Neuronal stem cell (in vitro differentiated cells): ENCODE measurements around the gene AKAP7.
"Not testable (repeated sequence)": the region's sequence is repeated elsewhere in the genome, so short reads cannot be mapped to it uniquely, and the experiment has no call there.

Experiments
- DNase-seq: peaks from one replicate; pipeline ENCODE4 v3.0.0-alpha.2; 2013; ENCODE audit warnings: low spot score
- H2AFZ ChIP-seq: one replicate; pipeline ENCODE4 v1.6.1; 2013; ENCODE audit warnings: mild to moderate bottlenecking, low read length, inconsistent platforms
- H2AK5ac ChIP-seq: 2 replicates; pipeline ENCODE4 v1.6.1; 2013; ENCODE audit warnings: low read depth, mild to moderate bottlenecking, inconsistent platforms, low read length, moderate library complexity, mixed read lengths
- H2BK120ac ChIP-seq: 2 replicates; pipeline ENCODE4 v1.6.1; 2013; ENCODE audit warnings: low read depth, mild to moderate bottlenecking, inconsistent platforms, low read length, moderate library complexity, mixed read lengths
- H2BK12ac ChIP-seq: one replicate; pipeline ENCODE4 v1.6.1; 2013; ENCODE audit warnings: low read length, inconsistent platforms
- H2BK15ac ChIP-seq: 2 replicates; pipeline ENCODE4 v1.6.1; 2013; ENCODE audit warnings: mild to moderate bottlenecking, low read length, inconsistent platforms, mixed read lengths
- H2BK5ac ChIP-seq: one replicate; pipeline ENCODE4 v1.6.1; 2013; ENCODE audit warnings: inconsistent platforms, mild to moderate bottlenecking, low read length, moderate library complexity
- H3K14ac ChIP-seq: one replicate; pipeline ENCODE4 v1.6.1; 2013; ENCODE audit warnings: low read length, inconsistent platforms
- H3K18ac ChIP-seq: 2 replicates; pipeline ENCODE4 v1.6.1; 2013; ENCODE audit warnings: low read length, inconsistent platforms
- H3K23ac ChIP-seq: 2 replicates; pipeline ENCODE4 v1.6.1; 2013; ENCODE audit warnings: low read depth, mild to moderate bottlenecking, mixed read lengths, low read length, inconsistent platforms; ENCODE audit not compliant: poor library complexity
- H3K27ac ChIP-seq: replicated peaks from 3 replicates; pipeline ENCODE4 v1.5.1; 2013; ENCODE audit warnings: low read length, inconsistent platforms
- H3K27me3 ChIP-seq, 3 experiments: 2 replicates each; pipeline ENCODE4 v1.6.1; 2013; ENCODE audit warnings: low read length in 3 of 3, mild to moderate bottlenecking in 2 of 3, inconsistent platforms in 1 of 3, low read depth in 1 of 3, mixed read lengths in 1 of 3, moderate library complexity in 1 of 3; ENCODE audit not compliant: control insufficient read depth in 3 of 3, insufficient read depth in 3 of 3
- H3K36me3 ChIP-seq, 2 donors: replicated peaks in 1 of 2; 2 replicates each; pipeline ENCODE4 v1.6.1; 2013; ENCODE audit warnings: low read length in 2 of 2; ENCODE audit not compliant: control insufficient read depth in 2 of 2, insufficient read depth in 2 of 2
- H3K4ac ChIP-seq: 2 replicates; pipeline ENCODE4 v1.6.1; 2013; ENCODE audit warnings: inconsistent platforms, mild to moderate bottlenecking, low read length, moderate library complexity
- H3K4me1 ChIP-seq, 2 donors: 1 replicate in 1 of 2; 2 replicates in 1 of 2; pipeline ENCODE4 v1.6.1; 2013; ENCODE audit warnings: low read length in 2 of 2, low read depth in 1 of 2; ENCODE audit not compliant: control insufficient read depth in 2 of 2, insufficient read depth in 1 of 2
- H3K4me2 ChIP-seq: one replicate; pipeline ENCODE4 v1.6.1; 2013; ENCODE audit warnings: mild to moderate bottlenecking, low read length, inconsistent platforms; ENCODE audit not compliant: insufficient read depth, poor library complexity, severe bottlenecking
- H3K4me3 ChIP-seq, 2 donors: 2 replicates each; pipeline ENCODE4 v1.5.1; 2013; ENCODE audit warnings: low read length in 2 of 2, mild to moderate bottlenecking in 2 of 2, inconsistent platforms in 1 of 2, moderate library complexity in 1 of 2
- H3K79me1 ChIP-seq: one replicate; pipeline ENCODE4 v1.6.1; 2013; ENCODE audit warnings: low read depth, mild to moderate bottlenecking, inconsistent platforms, low read length, moderate library complexity
- H3K9ac ChIP-seq: one replicate; pipeline ENCODE4 v1.6.1; 2013; ENCODE audit warnings: mild to moderate bottlenecking, low read depth, low read length, inconsistent platforms; ENCODE audit not compliant: poor library complexity
- H3K9me3 ChIP-seq, 2 donors: replicated peaks in 1 of 2; 2 replicates each; pipeline versions ENCODE3 to v1.6.1; 2013; ENCODE audit warnings: low read length in 2 of 2, mild to moderate bottlenecking in 2 of 2, inconsistent platforms in 1 of 2, low read depth in 1 of 2, mixed read lengths in 1 of 2, moderate library complexity in 1 of 2; ENCODE audit not compliant: control insufficient read depth in 2 of 2, insufficient read depth in 1 of 2
- H4K8ac ChIP-seq: one replicate; pipeline ENCODE4 v1.6.1; 2013; ENCODE audit warnings: low read depth, mild to moderate bottlenecking, inconsistent platforms, low read length, moderate library complexity
- H4K91ac ChIP-seq: one replicate; pipeline ENCODE4 v1.6.1; 2013; ENCODE audit warnings: low read length, low read depth, mild to moderate bottlenecking, inconsistent platforms; ENCODE audit not compliant: poor library complexity
- WGBS, 2 donors: extraction: QIAGEN DNeasy Blood & Tissue Kit; methylation state at CpG; one replicate each; pipeline ENCODE4 v1.1.7; 2013; ENCODE audit warnings: missing lambda C conversion rate in 2 of 2, mixed read lengths in 1 of 2; ENCODE audit not compliant: insufficient read length in 2 of 2, insufficient replicate concordance in 1 of 2; ENCODE audit errors: extremely low coverage in 2 of 2; 5-methylcytosine and 5-hydroxymethylcytosine counted together

The AKAP7 gene

DNA sequence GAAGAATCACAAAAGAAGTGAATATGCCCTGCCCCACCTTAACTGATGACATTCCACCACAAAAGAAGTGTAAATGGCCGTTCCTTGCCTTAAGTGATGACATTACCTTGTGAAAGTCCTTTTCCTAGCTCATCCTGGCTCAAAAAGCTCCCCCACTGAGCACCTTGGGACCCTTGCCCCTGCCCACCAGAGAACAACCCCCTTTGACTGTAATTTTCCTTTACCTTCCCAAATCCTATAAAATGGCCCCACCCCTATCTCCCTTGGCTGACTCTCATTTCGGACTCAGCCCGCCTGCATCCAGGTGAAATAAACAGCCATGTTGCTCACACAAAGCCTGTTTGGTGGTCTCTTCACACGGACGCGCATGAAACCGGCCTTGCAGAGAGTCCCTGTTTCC is 165.6 kb downstream of the AKAP7 start:
- H4K8ac ChIP-seq, H2AK5ac ChIP-seq, H3K9ac ChIP-seq, H3K23ac ChIP-seq, DNase-seq, H3K4ac ChIP-seq, H3K79me1 ChIP-seq, H3K4me1 ChIP-seq, H3K27ac ChIP-seq, H3K27me3 ChIP-seq, H3K18ac ChIP-seq, H2AFZ ChIP-seq, H2BK15ac ChIP-seq, H3K14ac ChIP-seq, H3K9me3 ChIP-seq, H4K91ac ChIP-seq, H2BK5ac ChIP-seq, H2BK12ac ChIP-seq, H3K36me3 ChIP-seq, H2BK120ac ChIP-seq, H3K4me3 ChIP-seq, H3K4me2 ChIP-seq: not testable (repeated sequence)
- no CpG with 5 or more reads among the region's 7 CpGs for WGBS, 2 donors

DNA sequence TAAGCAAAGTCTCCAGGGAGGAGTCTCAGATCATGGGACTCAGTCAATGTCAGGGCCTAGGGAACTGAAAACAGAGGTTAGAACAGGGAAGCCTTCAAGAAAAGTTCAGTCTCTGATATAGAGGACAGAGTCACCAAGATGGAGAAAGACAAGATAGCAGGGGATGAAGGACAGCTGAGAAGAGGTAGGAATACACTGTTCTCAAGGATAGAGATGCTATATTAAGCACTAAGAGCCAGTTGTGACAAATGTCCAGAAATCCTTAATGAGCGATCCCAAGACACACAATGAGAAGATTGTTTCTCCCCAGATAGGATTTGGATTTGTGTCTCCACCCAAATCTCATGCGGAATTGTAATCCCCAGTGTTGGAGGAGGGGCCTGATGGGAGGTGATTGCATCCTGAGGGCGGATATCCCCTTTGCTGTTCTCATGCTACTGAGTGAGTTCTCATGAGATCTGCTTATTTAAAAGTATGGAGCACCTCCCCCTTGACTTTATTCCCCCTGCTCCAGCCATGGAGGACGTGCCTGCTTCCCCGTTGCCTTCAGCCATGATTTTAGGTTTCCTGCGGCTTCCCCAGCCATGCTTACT is 168.2 kb downstream of the AKAP7 start:
- H3K23ac ChIP-seq: no peak overlapping the region
- no peak overlapping the region for H3K4me2 ChIP-seq
- no peak overlapping the region for H2BK12ac ChIP-seq
- WGBS, 2 donors: no CpG with 5 or more reads among the region's 6 CpGs
- H2AFZ ChIP-seq: no peak overlapping the region
- H3K9ac ChIP-seq: no peak overlapping the region
- H3K14ac ChIP-seq: no peak overlapping the region
- H3K36me3 ChIP-seq: no peaks in the 10 kb centered on the region
- no peaks in the 10 kb centered on the region for H3K79me1 ChIP-seq
- H2AK5ac ChIP-seq: no peak overlapping the region
- no peak overlapping the region for H3K18ac ChIP-seq
- H3K4ac ChIP-seq: no peak overlapping the region
- H3K4me3 ChIP-seq: no peak overlapping the region
- H2BK120ac ChIP-seq: no peak overlapping the region
- H3K27ac ChIP-seq: no peak overlapping the region
- no peaks in the 10 kb centered on the region for H3K27me3 ChIP-seq
- H4K91ac ChIP-seq: no peak overlapping the region
- H2BK15ac ChIP-seq: no peak overlapping the region
- no peak overlapping the region for H2BK5ac ChIP-seq
- no peaks in the 10 kb centered on the region for H3K4me1 ChIP-seq
- DNase-seq: no peak
- H4K8ac ChIP-seq: no peak overlapping the region
- H3K9me3 ChIP-seq: no peaks in the 10 kb centered on the region

DNA sequence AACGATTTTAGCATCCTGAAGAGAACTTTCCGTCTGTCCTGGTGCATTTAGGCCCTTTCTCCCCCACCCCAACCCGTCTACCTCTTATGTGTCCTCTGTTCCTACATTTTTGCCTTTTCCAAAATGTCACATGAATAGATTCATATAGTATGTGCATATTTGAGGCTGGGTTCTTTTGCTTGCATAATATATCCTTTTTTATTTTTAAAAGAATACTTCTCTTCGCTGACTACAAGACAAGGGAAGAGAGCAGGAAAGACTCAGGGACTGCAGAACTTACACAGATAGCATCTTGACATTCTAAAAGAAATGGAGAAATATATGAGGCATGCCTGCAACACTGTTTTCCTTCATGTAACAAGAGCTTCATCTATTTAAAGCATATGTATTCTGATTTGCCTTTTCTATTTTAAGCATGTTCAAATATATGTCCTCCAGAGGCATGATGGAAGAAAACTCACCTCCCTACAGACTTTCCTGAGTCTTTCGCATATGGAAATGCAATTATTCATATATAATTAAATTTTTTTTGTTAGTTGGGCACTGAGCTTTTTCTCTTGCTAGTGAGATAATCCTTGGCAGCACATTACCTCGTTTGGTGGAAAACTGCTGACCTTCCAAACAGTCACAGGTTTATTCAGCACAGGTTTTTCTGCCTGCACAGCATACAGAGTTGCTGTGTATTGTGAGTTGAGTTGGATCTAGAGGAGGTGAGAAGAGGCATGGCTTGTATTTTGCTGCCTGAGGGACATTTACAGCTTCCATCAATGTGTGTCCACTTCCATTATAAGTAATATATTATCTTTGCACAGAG is 170.0 kb downstream of the AKAP7 start:
- H3K4ac ChIP-seq: no peak overlapping the region
- H3K27ac ChIP-seq: no peak overlapping the region
- no CpG with 5 or more reads among the region's 6 CpGs for WGBS, 2 donors
- no peak overlapping the region for H4K8ac ChIP-seq
- no peak overlapping the region for H2BK5ac ChIP-seq
- H2BK15ac ChIP-seq: no peak overlapping the region
- DNase-seq: no peak
- H2BK120ac ChIP-seq: no peak overlapping the region
- no peaks in the 10 kb centered on the region for H3K4me1 ChIP-seq
- H3K9ac ChIP-seq: no peak overlapping the region
- H3K27me3 ChIP-seq: no peaks in the 10 kb centered on the region
- H3K18ac ChIP-seq: no peak overlapping the region
- H3K14ac ChIP-seq: no peak overlapping the region
- H3K23ac ChIP-seq: no peak overlapping the region
- no peak overlapping the region for H3K4me3 ChIP-seq
- no peak overlapping the region for H3K4me2 ChIP-seq
- H2AFZ ChIP-seq: no peak overlapping the region
- no peaks in the 10 kb centered on the region for H3K79me1 ChIP-seq
- no peak overlapping the region for H2AK5ac ChIP-seq
- no peaks in the 10 kb centered on the region for H3K36me3 ChIP-seq
- H3K9me3 ChIP-seq: peaks cover 0 to 11% of the 10 kb centered on the region in 2 donors
- no peak overlapping the region for H4K91ac ChIP-seq
- H2BK12ac ChIP-seq: no peak overlapping the region

DNA sequence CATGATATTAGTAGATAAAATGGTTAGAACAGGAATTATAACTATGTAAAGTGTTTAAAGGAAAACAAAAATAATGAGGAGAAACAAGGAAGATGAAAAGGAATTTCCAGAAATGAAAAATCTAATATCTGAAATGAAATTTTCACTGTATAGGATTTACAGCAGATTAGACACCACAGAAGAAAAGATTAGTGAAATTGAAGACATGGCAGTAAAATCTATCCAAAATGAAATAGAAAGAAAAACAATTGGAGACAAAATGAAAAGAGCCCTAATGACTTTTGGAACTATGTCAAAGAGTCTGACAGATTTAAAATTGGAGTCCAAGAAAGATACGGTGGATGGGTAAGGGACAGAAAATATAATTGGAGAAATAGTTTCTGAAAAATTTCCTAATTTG is 174.2 kb downstream of the AKAP7 start:
- no CpG with 5 or more reads among the region's 1 CpG for WGBS, 2 donors
- Histone ChIP-seq H2AFZ (no peak overlapping the region), H3K27ac (no peak overlapping the region), H2BK120ac (no peak overlapping the region), H3K23ac (no peak overlapping the region), H4K8ac (no peak overlapping the region), H3K4ac (no peak overlapping the region), H3K18ac (no peak overlapping the region), H3K9me3 (peaks cover 0 to 12% of the 10 kb centered on the region in 2 donors), H3K9ac (no peak overlapping the region), H2BK12ac (no peak overlapping the region), H3K36me3 (no peaks in the 10 kb centered on the region), H4K91ac (no peak overlapping the region), H3K14ac (no peak overlapping the region), H3K79me1 (no peaks in the 10 kb centered on the region), H3K4me1 (no peaks in the 10 kb centered on the region), H3K4me2 (no peak overlapping the region), H3K4me3 (no peak overlapping the region), H2BK15ac (no peak overlapping the region), H3K27me3 (no peaks in the 10 kb centered on the region), H2AK5ac (no peak overlapping the region), H2BK5ac (no peak overlapping the region)
- DNase-seq: no peak
